ENCODE results near the gene KAT2B. TPM values are rescaled to one million over a fixed set of nuclear protein-coding genes. Genes with fewer than 3 reads are reported as not detected.

KAT2B gene
- total RNA-seq, 1 experiment from 2014 or later = 0.31 TPM

DNA sequence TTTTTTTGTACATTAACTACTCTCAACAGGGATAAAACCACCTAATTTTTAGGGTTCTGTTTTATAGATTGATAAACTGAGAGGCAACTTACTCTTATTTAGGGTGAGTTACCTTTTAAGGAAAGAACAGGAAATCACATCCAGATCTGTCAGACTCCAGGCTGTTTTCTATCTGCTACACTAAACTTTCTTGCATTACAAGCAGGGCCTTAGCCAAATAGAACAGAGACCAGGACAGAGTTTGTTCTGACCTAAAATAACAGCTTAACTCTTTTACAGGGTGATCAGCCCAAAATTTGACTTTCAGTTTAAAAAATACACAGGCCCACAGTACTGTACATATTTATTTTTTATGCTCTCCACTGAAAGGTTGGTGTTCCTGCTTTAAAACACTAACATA, 107.1 kb downstream of the KAT2B start:
- no peak for DNase-seq
- H3K36me3 ChIP-seq (replicated peaks; ENCODE audit: control insufficient read depth, insufficient read depth, low read length) = no peaks in the 10 kb centered on the region
- no peak overlapping the region for H3K4me3 ChIP-seq (ENCODE audit: insufficient read depth, low read depth, low read length)
- H3K27me3 ChIP-seq (ENCODE audit: control insufficient read depth, insufficient read depth, low read length) = no peaks in the 10 kb centered on the region

DNA sequence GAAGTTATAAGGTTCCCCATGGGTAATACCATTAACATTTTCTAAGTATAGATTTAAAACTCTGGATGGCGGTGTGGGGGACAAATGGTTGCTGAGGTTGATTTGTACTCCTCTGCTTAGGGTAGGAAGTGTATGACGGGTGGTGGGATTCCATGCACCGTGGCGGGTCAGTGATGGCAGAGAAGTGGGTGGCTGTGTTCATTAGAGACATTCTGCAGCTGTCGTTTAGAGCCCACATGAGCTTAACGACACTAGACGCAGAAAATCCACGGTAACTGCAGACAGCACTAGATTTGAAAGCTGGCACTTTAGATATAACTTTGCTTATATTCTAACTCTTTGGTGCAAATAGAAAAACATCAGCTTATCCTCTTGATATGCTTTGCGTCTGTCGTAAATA, 108.2 kb downstream of the KAT2B start:
- no peak overlapping the region for H3K4me3 ChIP-seq (ENCODE audit: insufficient read depth, low read depth, low read length)
- no peak for DNase-seq
- H3K36me3 ChIP-seq (replicated peaks; ENCODE audit: control insufficient read depth, insufficient read depth, low read length) = no peaks in the 10 kb centered on the region
- no peaks in the 10 kb centered on the region for H3K27me3 ChIP-seq (ENCODE audit: control insufficient read depth, insufficient read depth, low read length)

DNA sequence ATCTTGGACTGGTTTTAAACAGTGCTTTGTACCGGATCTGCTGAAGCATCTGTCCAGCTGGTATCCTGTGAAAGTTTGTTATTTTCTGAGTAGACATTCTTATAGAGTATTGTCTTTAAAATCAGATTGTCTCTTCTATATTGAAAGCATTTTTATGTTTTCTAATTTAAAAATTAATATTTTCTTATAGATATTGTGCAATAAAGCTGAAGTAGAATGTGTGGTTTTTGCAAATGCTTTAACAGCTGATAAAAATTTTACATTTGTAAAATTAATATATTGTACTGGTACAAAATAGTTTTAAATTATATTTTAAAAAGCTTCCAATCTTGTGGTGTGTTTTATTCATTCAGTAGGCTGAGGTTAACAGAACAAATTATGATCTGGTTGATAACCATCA, 113.8 kb downstream of the KAT2B start:
- no peaks in the 10 kb centered on the region for H3K36me3 ChIP-seq (replicated peaks; ENCODE audit: control insufficient read depth, insufficient read depth, low read length)
- no peak for DNase-seq
- H3K27me3 ChIP-seq (ENCODE audit: control insufficient read depth, insufficient read depth, low read length) = no peaks in the 10 kb centered on the region
- H3K4me3 ChIP-seq (ENCODE audit: insufficient read depth, low read depth, low read length) = no peak overlapping the region

DNA sequence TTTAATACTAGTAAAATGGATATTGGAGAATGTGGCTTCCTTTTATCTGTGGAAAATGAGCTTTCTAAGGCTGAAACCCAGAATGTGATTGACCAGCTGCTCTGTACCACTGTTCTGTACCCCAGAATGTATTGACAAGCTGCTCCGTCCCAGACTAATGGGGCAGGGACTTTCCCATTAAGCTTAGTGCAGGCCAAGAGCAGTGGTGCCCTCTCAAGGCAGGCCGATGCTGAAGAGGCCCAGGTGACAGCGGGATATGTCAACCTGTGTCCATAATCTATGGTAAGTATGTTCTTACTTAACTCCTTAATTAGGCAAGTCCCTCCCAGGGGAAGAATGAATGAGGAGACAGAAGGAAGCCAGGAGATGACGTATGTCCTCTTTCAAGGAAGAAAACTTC, 114.7 kb downstream of the KAT2B start:
- DNase-seq = no peak
- Histone ChIP-seq H3K4me3 (ENCODE audit: insufficient read depth, low read depth, low read length) (no peak overlapping the region), H3K36me3 (replicated peaks; ENCODE audit: control insufficient read depth, insufficient read depth, low read length) (peaks cover 2% of the 10 kb centered on the region), H3K27me3 (ENCODE audit: control insufficient read depth, insufficient read depth, low read length) (no peaks in the 10 kb centered on the region)

DNA sequence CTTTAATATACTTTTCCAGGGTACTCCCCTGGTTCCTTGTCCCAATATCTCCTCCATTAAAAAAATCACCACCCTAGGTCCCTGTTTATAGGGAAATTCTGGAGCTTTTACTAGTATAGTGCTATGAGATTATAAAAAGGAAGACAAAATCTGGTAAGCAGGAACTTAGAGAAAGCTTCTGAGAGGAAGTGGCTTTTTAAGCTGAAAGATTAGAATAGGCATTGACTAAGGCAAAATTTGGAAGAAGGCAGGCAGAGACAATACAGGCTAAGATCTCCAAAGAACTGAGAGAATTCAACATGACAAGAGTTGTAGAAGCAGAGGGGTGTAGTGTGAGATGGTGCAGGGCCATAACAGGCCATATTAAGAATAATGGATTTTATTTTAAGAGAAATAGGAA, 120.0 kb downstream of the KAT2B start:
- DNase-seq = no peak
- Histone ChIP-seq H3K4me3 (ENCODE audit: insufficient read depth, low read depth, low read length) (no peak overlapping the region), H3K36me3 (replicated peaks; ENCODE audit: control insufficient read depth, insufficient read depth, low read length) (peaks cover 4% of the 10 kb centered on the region), H3K27me3 (ENCODE audit: control insufficient read depth, insufficient read depth, low read length) (no peaks in the 10 kb centered on the region)

DNA sequence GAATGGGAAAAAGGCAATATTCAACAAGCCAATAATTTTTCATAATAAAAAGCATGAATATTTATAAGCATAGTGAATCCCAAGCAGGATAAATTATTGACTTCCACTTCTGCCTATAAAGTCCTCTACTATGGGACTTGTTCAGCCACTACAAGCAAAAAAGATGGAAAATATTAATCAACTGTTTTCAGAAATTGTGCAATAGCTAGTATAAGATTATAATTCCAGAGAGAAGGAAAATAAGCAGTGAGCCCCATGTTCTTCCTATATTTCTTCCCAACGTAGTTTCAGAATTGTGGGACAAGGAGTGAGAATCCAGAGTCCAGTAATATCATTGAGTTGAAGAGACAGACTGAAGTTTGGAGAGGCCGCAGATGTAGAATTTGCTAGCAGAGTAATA, 121.5 kb downstream of the KAT2B start:
- DNase-seq = no peak

DNA sequence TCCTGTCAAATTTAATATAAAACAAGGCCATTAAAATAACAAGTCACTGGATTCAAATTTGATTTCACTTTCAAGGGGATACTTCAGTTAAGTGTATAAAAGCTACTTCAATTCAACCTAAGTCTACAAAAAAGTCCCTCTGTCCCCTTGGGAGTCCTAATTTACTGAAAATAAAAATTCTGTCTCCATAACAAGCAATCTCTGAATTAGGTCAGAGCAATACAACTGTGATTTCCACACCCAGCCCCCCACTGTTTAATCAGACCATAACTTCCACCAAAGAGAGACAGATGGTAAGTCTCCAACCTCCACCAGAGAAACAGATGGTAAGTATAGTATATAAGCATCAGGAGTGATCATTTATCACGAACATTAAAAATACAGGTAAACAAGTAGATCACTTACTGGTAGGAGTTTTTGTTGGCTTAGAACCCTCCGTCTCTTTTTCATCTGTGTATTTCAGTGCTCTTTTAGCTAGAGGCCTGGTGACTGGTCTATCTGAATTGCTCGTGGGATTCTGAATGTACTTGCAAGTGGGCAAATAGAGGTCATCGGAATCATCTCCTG, 133.7 kb downstream of the KAT2B start:
- no peak overlapping the region for H3K4me3 ChIP-seq (ENCODE audit: insufficient read depth, low read depth, low read length)
- DNase-seq = no peak
- H3K36me3 ChIP-seq (replicated peaks; ENCODE audit: control insufficient read depth, insufficient read depth, low read length) = peaks cover 5% of the 10 kb centered on the region
- no peaks in the 10 kb centered on the region for H3K27me3 ChIP-seq (ENCODE audit: control insufficient read depth, insufficient read depth, low read length)

More for the DNA sequence above, 121.5 kb downstream of the KAT2B start:
- H3K4me3 ChIP-seq (ENCODE audit: insufficient read depth, low read depth, low read length) = no peak overlapping the region
- H3K27me3 ChIP-seq (ENCODE audit: control insufficient read depth, insufficient read depth, low read length) = no peaks in the 10 kb centered on the region
- peaks cover 4% of the 10 kb centered on the region for H3K36me3 ChIP-seq (replicated peaks; ENCODE audit: control insufficient read depth, insufficient read depth, low read length)

DNA sequence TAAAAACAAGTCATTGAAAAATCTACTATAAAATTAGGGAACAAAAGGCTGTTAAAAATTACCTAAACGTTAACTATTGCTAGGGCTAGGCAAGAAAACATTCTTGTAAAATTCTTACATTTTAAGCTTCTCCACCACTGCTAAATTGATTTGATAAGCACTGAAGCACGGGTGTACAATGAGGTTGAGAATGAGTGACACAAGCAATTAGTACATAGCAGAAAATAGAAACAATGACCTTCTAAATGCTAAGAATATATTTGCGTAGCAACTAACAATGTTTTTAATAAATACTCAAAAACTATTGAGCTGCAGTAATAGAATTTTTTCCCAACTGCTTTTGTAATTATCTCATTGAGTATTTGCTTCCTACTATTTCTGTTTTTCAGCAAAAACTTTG, 141.0 kb downstream of the KAT2B start:
- Histone ChIP-seq H3K4me3 (ENCODE audit: insufficient read depth, low read depth, low read length) (no peak overlapping the region), H3K36me3 (replicated peaks; ENCODE audit: control insufficient read depth, insufficient read depth, low read length) (peaks cover 20% of the 10 kb centered on the region), H3K27me3 (ENCODE audit: control insufficient read depth, insufficient read depth, low read length) (no peaks in the 10 kb centered on the region)
- DNase-seq = no peak

DNA sequence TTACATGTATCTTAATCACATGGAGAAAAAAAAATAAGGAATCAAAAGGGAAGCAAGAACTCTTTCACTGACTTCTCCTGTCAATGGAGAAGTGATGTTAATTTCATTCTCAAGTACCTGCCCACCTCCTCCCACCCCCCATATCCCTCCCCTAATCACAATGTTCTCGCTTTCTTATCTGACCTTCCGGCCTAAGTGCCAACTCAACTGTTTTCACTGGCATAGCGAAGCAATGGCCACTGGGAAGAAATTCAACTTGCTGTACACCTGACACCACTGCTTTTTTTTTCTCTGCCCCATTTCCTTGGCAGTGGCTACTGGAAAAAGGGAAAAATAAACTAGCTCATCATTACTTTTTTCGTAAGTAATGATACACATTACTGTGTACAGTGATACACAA, 142.0 kb downstream of the KAT2B start:
- Histone ChIP-seq H3K36me3 (replicated peaks; ENCODE audit: control insufficient read depth, insufficient read depth, low read length) (peaks cover 20% of the 10 kb centered on the region), H3K4me3 (ENCODE audit: insufficient read depth, low read depth, low read length) (no peak overlapping the region), H3K27me3 (ENCODE audit: control insufficient read depth, insufficient read depth, low read length) (no peaks in the 10 kb centered on the region)
- no peak for DNase-seq

DNA sequence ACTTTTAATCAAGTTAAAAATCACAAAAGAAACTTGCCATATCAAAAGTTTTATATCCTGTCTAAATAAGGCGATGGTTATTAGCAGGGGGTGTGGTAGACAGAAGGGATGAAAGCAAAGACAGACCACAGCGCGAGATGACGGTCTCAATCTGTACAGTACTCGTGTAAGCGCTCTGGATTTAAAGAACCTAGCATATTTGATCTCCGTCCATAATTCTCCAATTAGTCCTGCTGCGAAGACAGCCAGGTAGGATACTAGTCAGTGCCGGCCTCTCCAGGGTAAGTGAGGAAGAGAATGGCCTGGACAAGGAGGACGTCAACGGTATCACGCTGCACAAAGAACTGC, 145.1 kb downstream of the KAT2B start:
- Histone ChIP-seq H3K36me3 (replicated peaks; ENCODE audit: control insufficient read depth, insufficient read depth, low read length) (peaks cover 10% of the 10 kb centered on the region), H3K27me3 (ENCODE audit: control insufficient read depth, insufficient read depth, low read length) (no peaks in the 10 kb centered on the region), H3K4me3 (ENCODE audit: insufficient read depth, low read depth, low read length) (peak overlapping the region; percentile 65)
- peak; percentile 28 for DNase-seq

DNA sequence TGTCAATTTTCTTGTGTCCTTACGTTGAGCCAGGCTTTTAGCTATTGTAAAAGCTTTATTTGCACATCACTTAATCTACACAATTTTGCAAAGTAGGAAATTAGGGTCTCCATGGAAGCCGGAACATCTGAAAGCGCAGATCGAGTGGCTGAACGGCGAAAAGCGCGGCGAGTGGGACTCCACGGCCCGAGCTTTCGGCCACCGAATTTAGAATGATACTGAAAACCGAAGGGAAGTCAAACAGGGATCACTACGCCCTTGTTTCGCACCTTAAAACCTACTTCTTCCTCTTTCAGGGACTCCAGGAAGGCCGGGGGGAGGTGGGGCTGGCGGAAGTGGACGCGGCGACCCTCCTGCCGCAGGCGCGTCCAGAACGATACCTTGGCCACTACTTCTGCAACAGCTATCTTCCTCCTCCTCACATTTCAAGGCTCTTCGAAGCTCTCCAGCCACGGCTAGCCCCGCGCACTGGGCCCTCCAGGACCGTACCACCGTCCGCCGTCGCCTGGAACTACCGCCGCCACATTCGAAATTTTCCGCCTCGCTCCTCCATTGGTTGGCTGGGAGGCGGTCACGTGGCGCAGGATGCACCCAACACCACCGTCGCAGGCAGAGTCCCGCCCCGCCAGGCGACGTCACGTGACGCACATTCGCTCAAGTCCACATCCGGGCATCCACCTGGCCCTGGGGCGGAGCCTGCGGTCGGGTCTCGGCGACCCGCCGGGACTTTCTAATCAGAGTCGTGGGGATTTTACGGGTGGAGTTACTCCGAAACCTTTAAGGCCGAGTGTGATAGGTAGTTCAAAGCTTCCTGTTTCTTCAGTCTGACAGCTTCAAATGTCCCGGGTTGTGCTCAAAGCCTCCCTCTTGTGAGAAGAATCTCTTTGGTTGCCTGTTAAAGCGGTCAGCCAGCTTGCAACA, 145.7 kb downstream of the KAT2B start, which contains the start of gene SGO1:
SGO1 (minus strand) TSS at position 528 of the 921 bp plus-strand sequence. CDS start 2,179 bp downstream, outside the sequence.
- H3K4me3 ChIP-seq (ENCODE audit: insufficient read depth, low read depth, low read length) = peak within 1 kb of the TSS; percentile 65
- peak; percentile 93 for DNase-seq
- H3K36me3 ChIP-seq (replicated peaks; ENCODE audit: control insufficient read depth, insufficient read depth, low read length) = peaks cover 6% of the 10 kb centered on the region
- no peaks in the 10 kb centered on the region for H3K27me3 ChIP-seq (ENCODE audit: control insufficient read depth, insufficient read depth, low read length)

DNA sequence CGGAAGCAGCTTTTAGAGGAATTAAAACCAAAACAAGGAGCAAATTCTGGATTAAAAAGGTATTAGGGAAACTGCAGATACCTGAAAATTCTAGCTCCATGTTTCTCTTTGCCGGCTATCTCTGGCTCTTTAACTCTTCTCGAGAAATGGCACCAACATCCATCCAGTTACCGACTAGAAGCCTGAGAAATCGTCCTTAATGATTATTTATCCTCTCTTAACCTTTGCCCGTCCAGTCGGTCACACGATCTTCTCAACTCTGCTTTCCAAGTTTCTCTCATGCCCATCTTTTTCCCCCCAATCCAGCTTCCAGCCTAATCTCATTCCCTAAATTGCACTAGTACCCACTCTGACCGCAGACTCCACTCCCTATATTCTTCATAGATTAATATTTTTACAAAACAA, 146.4 kb downstream of the KAT2B start:
- peaks cover 6% of the 10 kb centered on the region for H3K36me3 ChIP-seq (replicated peaks; ENCODE audit: control insufficient read depth, insufficient read depth, low read length)
- DNase-seq = no peak
- H3K4me3 ChIP-seq (ENCODE audit: insufficient read depth, low read depth, low read length) = peak overlapping the region; percentile 65
- no peaks in the 10 kb centered on the region for H3K27me3 ChIP-seq (ENCODE audit: control insufficient read depth, insufficient read depth, low read length)

DNA sequence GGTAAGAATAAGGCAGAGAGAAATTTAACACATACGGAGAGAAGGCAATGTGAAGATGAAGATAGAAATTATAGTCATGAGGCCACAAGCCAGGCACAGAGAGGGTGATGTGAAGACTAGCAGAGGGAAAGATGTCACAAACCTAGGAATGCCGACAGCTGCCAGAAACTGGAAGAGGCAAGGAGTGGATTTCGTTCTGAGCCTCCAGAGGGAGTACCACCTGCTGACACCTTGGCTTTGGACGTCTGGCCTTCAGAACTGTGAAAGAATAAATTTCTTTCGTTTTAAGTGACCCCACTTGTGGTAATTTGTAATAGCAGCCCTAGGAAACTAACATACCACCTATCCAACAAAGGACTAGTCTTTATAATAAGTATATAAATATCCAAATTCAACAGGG, 150.7 kb downstream of the KAT2B start:
- Histone ChIP-seq H3K4me3 (ENCODE audit: insufficient read depth, low read depth, low read length) (no peak overlapping the region), H3K27me3 (ENCODE audit: control insufficient read depth, insufficient read depth, low read length) (no peaks in the 10 kb centered on the region)
- no peak for DNase-seq

DNA sequence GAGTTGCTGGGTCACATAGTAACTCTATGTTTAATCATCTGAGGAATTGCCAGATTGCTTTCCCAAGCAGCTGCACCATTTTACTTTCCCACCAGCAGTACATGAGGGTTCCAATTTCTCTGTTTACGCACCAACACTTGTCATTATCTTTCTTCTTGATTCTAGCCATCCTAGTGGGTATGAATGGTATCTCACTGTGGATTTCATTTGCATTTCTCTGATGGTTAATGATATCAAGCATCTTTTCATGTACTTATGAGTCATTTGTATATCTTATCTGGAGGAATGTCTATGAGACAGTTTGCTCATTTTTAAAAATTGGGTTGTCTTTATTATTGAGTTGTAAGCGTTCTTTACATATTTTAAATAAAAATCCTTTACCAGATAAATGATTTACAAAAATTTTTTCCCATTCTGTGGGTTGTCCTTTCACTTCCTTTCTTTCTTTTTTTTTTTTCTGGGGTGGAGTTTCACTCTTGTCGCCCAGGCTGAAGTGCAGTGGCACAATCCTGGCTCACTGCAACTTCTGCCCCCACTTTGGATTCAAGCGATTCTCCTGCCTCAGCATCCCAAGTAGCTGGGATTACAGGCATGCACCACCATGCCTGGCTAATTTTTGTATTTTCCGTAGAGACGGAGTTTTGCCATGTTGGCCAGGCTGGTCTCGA, 154.7 kb downstream of the KAT2B start:
- no peak for DNase-seq
- no peaks in the 10 kb centered on the region for H3K36me3 ChIP-seq (replicated peaks; ENCODE audit: control insufficient read depth, insufficient read depth, low read length)
- no peak overlapping the region for H3K4me3 ChIP-seq (ENCODE audit: insufficient read depth, low read depth, low read length)
- H3K27me3 ChIP-seq (ENCODE audit: control insufficient read depth, insufficient read depth, low read length) = no peaks in the 10 kb centered on the region

More for the DNA sequence above, 150.7 kb downstream of the KAT2B start:
- H3K36me3 ChIP-seq (replicated peaks; ENCODE audit: control insufficient read depth, insufficient read depth, low read length) = no peaks in the 10 kb centered on the region

DNA sequence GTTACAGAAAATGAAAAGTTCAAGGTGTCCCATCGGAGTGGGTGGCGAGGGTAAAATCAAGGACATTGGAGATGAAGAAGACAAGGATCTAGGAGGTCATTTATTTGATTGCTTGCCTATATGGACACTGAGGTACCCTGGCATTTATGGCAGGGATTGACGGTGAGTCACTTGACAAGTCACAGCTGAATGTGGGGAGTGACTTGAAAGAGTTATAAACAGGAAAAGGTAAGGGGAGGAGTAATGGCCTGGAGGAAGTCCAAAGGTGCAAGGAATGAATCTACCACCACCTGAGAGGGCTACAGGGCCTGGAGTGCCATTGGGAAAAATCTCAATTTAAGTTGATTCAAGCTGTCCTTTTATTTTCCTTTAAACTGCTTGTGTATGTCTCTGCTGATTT, 157.5 kb downstream of the KAT2B start:
- Histone ChIP-seq H3K27me3 (ENCODE audit: control insufficient read depth, insufficient read depth, low read length) (no peaks in the 10 kb centered on the region), H3K36me3 (replicated peaks; ENCODE audit: control insufficient read depth, insufficient read depth, low read length) (no peaks in the 10 kb centered on the region), H3K4me3 (ENCODE audit: insufficient read depth, low read depth, low read length) (no peak overlapping the region)
- no peak for DNase-seq

All from H7 (cell line).